ENCODE results near the gene GABPB2. TPM values are rescaled to one million over a fixed set of nuclear protein-coding genes. Genes with fewer than 3 reads are reported as not detected.

Gene GABPB2
- total and polyA plus RNA-seq, 2 of the 13 experiments (the other 11 are each of a cell fraction or from before 2014, with no cell fraction given), result 0.09 TPM; not detected in 1

DNA sequence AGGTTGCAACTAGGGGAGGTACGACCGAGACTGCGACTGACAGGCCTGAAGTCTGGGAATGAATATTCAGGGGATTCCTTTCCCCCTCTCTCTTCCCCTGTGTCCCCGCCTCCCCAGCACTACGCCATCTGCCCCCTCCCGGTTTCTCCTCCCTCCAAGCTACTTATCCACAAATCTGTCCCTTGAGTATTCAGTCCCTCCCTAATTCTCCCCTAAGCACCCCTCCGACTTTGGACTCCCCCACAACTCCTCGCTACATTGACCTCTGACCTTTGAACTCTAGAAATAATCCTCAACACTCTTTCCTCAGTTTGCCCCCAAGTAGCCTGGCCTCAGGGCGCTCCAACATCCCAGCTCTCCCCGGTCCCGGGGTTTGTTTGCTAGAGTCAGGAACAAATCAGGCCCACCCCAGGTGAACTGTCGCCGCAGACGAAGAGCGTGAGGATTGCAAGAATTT is 94.7 kb downstream of the GABPB2 start:
- H3K4me3 ChIP-seq (replicated peaks in 1 of 3; ENCODE audit: insufficient read depth in 1 of 3, low read depth in 2 of 3, low read length in 3 of 3), result peak overlapping the region; percentile 91 to 94 (median 93)
- H3K27ac ChIP-seq (ENCODE audit: extremely low read length, insufficient read depth, low read length), result peak overlapping the region; percentile 85
- peak overlapping the region; percentile 91 for H3K4me2 ChIP-seq (ENCODE audit: low read depth, low read length)
- H3K9me3 ChIP-seq (ENCODE audit: low read length), result no peaks in the 10 kb centered on the region
- intact Hi-C loops (cut with micrococcal nuclease; ENCODE audit: unreplicated experiment) (no loop called here), in situ Hi-C loops (cut with HindIII; ENCODE audit: extremely low pct_ligation_motif_present, low pct_unique_long_range_greater_than_20kb) (no loop called here)
- peaks cover 17% of the 10 kb centered on the region for H3K79me2 ChIP-seq (ENCODE audit: insufficient read depth, low read length)
- DNase-seq (ENCODE audit: low spot score) (peak; percentile 19), ATAC-seq (peak; percentile 78), FAIRE-seq (no peak)
- H4K20me1 ChIP-seq (ENCODE audit: insufficient read depth, low read length), result no peaks in the 10 kb centered on the region
- peak overlapping the region; percentile 94 for H2AFZ ChIP-seq (ENCODE audit: low read length)
- WGBS (ENCODE audit: low lambda C conversion rate), result 0% methylated on average over 15 of the region's 15 CpGs
- CTCF ChIA-PET (ENCODE audit: low intra/inter-chr PET ratio, low total read pairs), result no interaction called here
- peak overlapping the region; percentile 93 for H3K9ac ChIP-seq (ENCODE audit: insufficient read depth, low read depth, low read length)
- H3K27me3 ChIP-seq (ENCODE audit: control insufficient read depth in 1 of 2, insufficient read depth in 2 of 2, low read length in 2 of 2), result peaks cover 0 to 5% of the 10 kb centered on the region in 2 experiments; a peak in 2 of 5 replicates
- POLR2A ChIA-PET, result interaction anchor here (0.6 to 2.8 kb wide), 9 partner anchors 10 to 207 kb away, joined by 3 to 25 read pairs (median 4); partner anchors contain the start of genes PSMD4 and VPS72
- H3K4me1 ChIP-seq (ENCODE audit: insufficient read depth, low read length), result peaks cover 25% of the 10 kb centered on the region
- BruUV-seq (replicated peaks), result no TSS peak
- peaks cover 13 to 17% of the 10 kb centered on the region in 2 experiments for H3K36me3 ChIP-seq (replicated peaks in 1 of 2; ENCODE audit: control insufficient read depth in 1 of 2, insufficient read depth in 2 of 2, low read length in 2 of 2)
- TF ChIP-seq ZNF101 (CRISPR knock-in tag; IDR thresholded peaks at IDR 0.05; ENCODE audit: borderline replicate concordance, low read depth), result 0 out of 2 replicates have a peak, but pooled peaks have one; percentile 66
- TF ChIP-seq ZNF782 (CRISPR knock-in tag; IDR thresholded peaks at IDR 0.05; ENCODE audit: borderline replicate concordance), result peak; percentile 48; the same call in 1 of the 2 replicates
- peak in 1 of 2 experiments; percentile 78; a peak in 2 of 4 replicates for TF ChIP-seq NR2F1 (CRISPR knock-in tag; IDR thresholded peaks at IDR 0.05)
- TF ChIP-seq, protein P1, sequence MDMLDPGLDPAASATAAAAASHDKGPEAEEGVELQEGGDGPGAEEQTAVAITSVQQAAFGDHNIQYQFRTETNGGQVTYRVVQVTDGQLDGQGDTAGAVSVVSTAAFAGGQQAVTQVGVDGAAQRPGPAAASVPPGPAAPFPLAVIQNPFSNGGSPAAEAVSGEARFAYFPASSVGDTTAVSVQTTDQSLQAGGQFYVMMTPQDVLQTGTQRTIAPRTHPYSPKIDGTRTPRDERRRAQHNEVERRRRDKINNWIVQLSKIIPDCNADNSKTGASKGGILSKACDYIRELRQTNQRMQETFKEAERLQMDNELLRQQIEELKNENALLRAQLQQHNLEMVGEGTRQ (IDR thresholded peaks at IDR 0.05; ENCODE audit: low read depth, low read length), result no peak
- TF ChIP-seq, protein P1 (CRISPR knock-in tag; IDR thresholded peaks at IDR 0.05; ENCODE audit: borderline replicate concordance), result 0 out of 2 replicates have a peak, but pooled peaks have one; percentile 43
- TF ChIP-seq SOX6 (IDR thresholded peaks at IDR 0.05), result no peak
- no peak for TF ChIP-seq SOX6 (CRISPR knock-in tag; IDR thresholded peaks at IDR 0.05)
- no peak for TF ChIP-seq PRPF4 (IDR thresholded peaks at IDR 0.05; ENCODE audit: low read depth, low read length, poor library complexity, severe bottlenecking)
- TF ChIP-seq PAF1 (CRISPR knock-in tag; IDR thresholded peaks at IDR 0.05), result no peak
- TF ChIP-seq ZNF530 (CRISPR knock-in tag; IDR thresholded peaks at IDR 0.05; ENCODE audit: low read depth), result no peak
- TF ChIP-seq KDM5B (CRISPR knock-in tag; IDR thresholded peaks at IDR 0.05; ENCODE audit: borderline replicate concordance), result peak; percentile 55; the same call in 1 of the 2 replicates
- 0 out of 2 replicates have a peak, but pooled peaks have one; percentile 37 for TF ChIP-seq ZNF230 (CRISPR knock-in tag; IDR thresholded peaks at IDR 0.05)
- peak; percentile 21 for TF ChIP-seq JARID2 (CRISPR knock-in tag; IDR thresholded peaks at IDR 0.05; ENCODE audit: insufficient replicate concordance)
- TF ChIP-seq ZNF34 (CRISPR knock-in tag; IDR thresholded peaks at IDR 0.05; ENCODE audit: borderline replicate concordance), result peak; percentile 28; the same call in 1 of the 2 replicates
- no peak for TF ChIP-seq TBX2 (CRISPR knock-in tag; IDR thresholded peaks at IDR 0.05; ENCODE audit: borderline replicate concordance)
- no peak for TF ChIP-seq MTA1 (CRISPR knock-in tag; IDR thresholded peaks at IDR 0.05; ENCODE audit: borderline replicate concordance)
- no peak for TF ChIP-seq ZC3H4 (CRISPR knock-in tag; IDR thresholded peaks at IDR 0.05; ENCODE audit: borderline replicate concordance)
- TF ChIP-seq ARHGAP35 (CRISPR knock-in tag; IDR thresholded peaks at IDR 0.05; ENCODE audit: borderline replicate concordance), result 0 out of 2 replicates have a peak, but pooled peaks have one; percentile 26
- 0 out of 2 replicates have a peak, but pooled peaks have one; percentile 4 for TF ChIP-seq ZNF333 (CRISPR knock-in tag; IDR thresholded peaks at IDR 0.05; ENCODE audit: borderline replicate concordance)
- TF ChIP-seq FOXA3 (CRISPR knock-in tag; IDR thresholded peaks at IDR 0.05), result no peak
- peak; percentile 9 for TF ChIP-seq SKI (IDR thresholded peaks at IDR 0.05; ENCODE audit: partially characterized antibody)
- TF ChIP-seq HDAC6 (IDR thresholded peaks at IDR 0.05; ENCODE audit: low read depth, low read length), result no peak
- TF ChIP-seq ZNF589 (CRISPR knock-in tag; conservative IDR thresholded peaks at IDR 0.05), result no peak
- TF ChIP-seq ELF3 (CRISPR knock-in tag; IDR thresholded peaks at IDR 0.05), result no peak
